GM12873 (cell line): ENCODE measurements around the gene IRF7.

Experiments used
- TF ChIP-seq, protein P1 (sequence below): IDR thresholded peaks from 2 replicates; pipeline ENCODE4 v1.5.1; 2012; ENCODE audit warnings: low read depth, mild to moderate bottlenecking, moderate library complexity, low read length, control low read depth; ENCODE audit not compliant: insufficient read depth; ENCODE audit errors: missing control alignments

Gene IRF7

DNA sequence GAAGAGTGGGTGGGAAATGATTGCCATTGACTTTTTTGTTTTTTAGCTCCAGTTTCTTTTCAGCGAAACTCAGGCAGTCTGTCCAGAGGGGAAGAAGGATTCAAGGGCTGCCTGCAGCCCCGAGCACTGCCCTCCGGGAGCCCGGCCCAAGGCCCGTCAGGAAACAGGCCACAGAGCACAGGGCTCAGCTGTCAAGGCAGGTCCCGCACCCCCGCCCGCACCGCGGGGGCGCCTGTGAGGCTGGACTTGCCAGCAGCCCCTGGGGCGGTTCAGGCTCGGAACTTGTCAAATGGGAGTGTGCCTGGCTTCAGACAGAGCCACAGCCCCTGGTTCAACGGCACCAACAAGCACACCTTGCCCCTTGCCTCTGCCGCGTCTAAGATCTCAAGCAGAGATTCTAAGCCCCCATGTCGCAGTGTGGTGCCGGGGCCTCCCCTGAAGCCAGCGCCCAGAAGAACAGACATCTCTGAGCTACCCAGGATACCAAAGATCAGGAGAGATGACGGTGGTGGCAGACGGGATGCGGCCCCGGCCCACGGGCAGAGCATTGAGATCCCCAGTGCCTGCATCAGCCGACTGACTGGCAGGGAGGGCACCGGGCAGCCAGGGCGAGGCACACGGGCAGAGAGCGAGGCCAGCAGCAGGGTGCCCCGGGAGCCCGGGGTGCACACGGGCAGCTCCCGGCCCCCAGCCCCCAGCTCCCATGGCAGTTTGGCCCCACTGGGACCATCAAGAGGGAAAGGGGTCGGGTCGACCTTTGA is 8.6 kb downstream of the IRF7 start:
- TF ChIP-seq, protein P1, sequence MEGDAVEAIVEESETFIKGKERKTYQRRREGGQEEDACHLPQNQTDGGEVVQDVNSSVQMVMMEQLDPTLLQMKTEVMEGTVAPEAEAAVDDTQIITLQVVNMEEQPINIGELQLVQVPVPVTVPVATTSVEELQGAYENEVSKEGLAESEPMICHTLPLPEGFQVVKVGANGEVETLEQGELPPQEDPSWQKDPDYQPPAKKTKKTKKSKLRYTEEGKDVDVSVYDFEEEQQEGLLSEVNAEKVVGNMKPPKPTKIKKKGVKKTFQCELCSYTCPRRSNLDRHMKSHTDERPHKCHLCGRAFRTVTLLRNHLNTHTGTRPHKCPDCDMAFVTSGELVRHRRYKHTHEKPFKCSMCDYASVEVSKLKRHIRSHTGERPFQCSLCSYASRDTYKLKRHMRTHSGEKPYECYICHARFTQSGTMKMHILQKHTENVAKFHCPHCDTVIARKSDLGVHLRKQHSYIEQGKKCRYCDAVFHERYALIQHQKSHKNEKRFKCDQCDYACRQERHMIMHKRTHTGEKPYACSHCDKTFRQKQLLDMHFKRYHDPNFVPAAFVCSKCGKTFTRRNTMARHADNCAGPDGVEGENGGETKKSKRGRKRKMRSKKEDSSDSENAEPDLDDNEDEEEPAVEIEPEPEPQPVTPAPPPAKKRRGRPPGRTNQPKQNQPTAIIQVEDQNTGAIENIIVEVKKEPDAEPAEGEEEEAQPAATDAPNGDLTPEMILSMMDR: no peak

DNA sequence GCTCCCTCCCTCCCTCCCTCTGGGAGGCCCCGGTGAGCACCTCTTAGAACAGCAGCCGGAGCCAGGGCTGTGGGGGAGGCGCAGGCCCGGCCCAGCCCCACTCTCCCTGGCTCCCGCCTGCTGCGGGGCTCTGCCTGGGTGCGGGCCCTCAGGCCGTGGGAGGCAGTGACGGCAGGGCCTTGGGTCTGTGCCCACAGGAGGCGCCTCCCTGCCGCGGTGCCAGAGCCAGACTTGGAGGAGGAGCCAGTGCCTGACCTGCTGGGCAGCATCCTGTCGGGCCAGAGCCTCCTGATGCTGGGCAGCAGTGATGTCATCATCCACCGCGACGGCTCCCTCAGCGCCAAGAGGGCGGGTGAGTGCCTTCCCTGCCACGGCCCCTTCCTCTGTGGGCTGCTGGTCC is 9.5 kb downstream of the IRF7 start:
- TF ChIP-seq, protein P1: no peak

DNA sequence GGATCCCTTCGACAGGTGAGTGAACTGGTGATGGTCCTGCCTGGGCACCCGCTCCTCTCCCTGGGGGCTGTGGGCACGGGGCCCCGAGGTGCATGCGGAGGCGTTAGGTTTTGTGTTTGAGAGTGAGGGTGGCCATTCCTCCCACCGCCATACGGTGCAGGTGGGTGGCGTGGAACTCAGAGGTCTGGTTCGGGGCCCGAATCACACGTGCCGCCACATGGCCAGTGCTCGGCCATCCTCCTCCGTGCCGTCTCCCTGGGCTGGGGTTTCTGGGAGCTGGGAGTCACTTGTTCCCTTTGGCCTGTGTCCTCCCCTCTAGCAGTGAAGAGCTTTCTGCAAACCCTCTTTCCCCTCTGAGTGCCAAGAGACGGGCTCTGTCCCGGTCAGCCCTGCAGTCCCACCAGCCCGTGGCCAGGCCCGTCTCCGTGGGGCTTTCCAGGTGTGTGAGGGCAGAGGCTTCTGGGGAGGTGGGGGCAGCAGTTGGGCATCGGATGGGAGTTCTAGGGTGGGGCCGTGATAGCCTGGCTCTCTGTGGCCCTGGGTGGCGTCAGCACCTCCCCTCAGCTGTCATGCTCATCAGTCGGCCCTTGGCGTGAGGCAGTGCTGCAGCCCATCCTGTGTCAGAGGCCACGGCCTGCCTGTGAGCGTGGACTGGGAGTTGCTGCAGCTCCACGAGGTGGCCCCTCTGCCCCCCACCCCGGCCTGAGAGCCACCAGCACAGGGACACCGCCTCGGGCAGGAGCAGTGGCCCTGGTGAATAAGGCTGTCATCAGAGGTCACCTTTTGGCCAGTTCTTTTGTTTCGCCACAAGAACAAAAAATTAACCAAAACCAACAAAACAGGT is 10.2 kb downstream of the IRF7 start:
- TF ChIP-seq, protein P1: no peak

GRCh38 chr11:603154-603553 is 12.6 kb downstream of the IRF7 start:
- TF ChIP-seq, protein P1: no peak

DNA sequence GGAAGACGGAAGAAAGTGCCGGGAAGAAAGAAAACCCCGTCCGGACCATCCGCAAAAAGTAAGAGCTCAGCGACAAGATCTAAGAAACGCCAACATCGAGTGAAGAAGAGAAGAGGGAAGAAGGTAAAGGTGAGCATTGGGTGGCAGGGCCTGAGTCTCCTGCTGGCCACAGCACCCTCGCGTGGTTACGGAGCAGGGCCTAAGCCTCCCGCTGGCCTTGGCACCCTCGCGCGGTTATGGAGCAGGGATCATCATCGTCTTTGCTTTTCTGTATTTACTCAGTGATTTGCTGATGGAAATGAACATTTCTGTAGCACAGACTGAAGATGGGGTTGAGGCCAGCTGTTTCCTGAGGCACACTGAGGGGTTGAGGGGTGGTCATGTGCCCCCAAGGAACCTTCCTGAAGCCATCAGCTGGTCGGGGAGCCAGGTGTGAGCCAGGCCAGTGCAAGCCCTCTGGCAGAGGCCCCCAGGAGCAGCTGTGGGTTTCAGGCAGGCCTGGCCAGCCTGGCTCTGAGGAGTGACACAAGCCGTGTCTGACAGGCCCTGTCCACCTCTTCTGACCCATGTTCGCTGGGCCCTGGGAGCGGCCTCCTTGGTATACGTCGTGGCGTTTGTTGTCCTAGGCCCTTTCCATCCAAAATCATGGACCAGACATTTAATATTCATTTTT is 14.0 kb downstream of the IRF7 start:
- TF ChIP-seq, protein P1: no peak

DNA sequence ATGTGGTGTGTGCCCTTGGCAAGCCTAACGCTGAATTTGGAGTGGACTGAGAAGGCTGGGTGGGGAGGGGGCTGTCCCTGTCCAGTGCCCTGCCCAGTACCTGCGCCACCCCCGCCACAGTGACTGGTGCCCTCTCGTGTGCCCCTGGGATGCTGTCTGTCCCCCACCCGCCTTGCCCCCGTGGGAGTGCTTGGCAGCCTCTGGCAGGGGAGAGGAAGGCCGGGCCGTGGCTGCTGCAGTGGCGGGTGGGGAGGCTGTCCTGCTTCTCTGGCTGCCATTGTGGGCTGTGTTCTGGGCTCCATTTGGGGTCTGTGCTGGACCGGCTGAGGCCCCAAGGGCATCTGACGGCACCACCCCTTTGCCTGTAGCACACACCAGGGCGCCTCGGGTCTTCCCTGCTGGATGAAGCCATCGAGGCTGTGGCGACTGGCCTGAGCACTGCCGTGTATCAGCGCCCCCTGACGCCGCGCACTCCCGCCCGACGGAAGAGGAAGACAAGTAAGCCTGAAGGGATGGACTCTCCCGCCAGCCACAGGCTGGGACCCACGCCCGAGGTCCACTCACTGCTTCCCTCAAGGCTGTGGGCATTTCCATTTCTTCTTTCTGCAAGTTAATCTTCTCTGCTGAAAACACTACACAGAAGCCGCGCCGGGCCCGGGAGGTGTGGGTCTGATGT is 17.6 kb downstream of the IRF7 start:
- TF ChIP-seq, protein P1: no peak
